Upper lobe of left lung (tissue), 4 donors: ENCODE measurements around the gene DNAH9.

Source experiments
- EP300 ChIP-seq, 4 donors: sonication (generic); formaldehyde crosslinking; IDR thresholded peaks; one replicate each; pipeline ENCODE4 v1.5.1; 2017; ENCODE audit warnings: antibody characterized with exemption in 4 of 4, control low read depth in 2 of 4
- POLR2A ChIP-seq, 4 donors: fragments of 450-650 bp; IDR thresholded peaks; one replicate each; pipeline ENCODE4 v1.5.1; 2016 to 2017; ENCODE audit warnings: antibody characterized with exemption in 4 of 4, mild to moderate bottlenecking in 2 of 4
- TF ChIP-seq, protein P1 (sequence below), 6 experiments: fragments of 450-650 bp in 4 of 6; fragments of 200-600 bp in 2 of 6; sonication (generic) in 2 of 6; IDR thresholded peaks; one replicate each; pipeline ENCODE4 v1.5.1; 2016 to 2019; ENCODE audit warnings: antibody characterized with exemption in 6 of 6

DNA sequence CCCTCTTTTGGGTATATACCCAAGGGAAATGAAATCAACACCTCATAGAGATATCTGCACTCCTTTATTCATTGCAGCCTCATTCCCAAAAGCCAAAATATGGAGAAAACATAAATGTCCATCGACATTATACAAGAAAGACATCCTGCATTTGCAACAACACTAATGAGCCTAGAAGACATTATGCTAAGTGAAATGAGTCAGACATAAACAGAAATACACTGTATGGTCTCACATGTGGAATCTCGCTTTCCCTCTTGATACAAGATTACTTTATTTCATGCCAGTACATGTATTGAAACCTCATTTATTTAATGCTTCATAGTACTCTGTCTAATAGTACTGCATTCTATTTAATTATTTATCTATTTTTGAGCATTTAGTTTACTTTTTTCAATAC, 241.8 kb downstream of the DNAH9 start:
- TF ChIP-seq, protein P1, sequence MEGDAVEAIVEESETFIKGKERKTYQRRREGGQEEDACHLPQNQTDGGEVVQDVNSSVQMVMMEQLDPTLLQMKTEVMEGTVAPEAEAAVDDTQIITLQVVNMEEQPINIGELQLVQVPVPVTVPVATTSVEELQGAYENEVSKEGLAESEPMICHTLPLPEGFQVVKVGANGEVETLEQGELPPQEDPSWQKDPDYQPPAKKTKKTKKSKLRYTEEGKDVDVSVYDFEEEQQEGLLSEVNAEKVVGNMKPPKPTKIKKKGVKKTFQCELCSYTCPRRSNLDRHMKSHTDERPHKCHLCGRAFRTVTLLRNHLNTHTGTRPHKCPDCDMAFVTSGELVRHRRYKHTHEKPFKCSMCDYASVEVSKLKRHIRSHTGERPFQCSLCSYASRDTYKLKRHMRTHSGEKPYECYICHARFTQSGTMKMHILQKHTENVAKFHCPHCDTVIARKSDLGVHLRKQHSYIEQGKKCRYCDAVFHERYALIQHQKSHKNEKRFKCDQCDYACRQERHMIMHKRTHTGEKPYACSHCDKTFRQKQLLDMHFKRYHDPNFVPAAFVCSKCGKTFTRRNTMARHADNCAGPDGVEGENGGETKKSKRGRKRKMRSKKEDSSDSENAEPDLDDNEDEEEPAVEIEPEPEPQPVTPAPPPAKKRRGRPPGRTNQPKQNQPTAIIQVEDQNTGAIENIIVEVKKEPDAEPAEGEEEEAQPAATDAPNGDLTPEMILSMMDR (IDR thresholded peaks at IDR 0.05), result no peak
- TF ChIP-seq EP300 (IDR thresholded peaks at IDR 0.05), result no peak
- TF ChIP-seq POLR2A (IDR thresholded peaks at IDR 0.05), result no peak
